ENCODE data around the gene TXNRD2.

TXNRD2 gene

DNA sequence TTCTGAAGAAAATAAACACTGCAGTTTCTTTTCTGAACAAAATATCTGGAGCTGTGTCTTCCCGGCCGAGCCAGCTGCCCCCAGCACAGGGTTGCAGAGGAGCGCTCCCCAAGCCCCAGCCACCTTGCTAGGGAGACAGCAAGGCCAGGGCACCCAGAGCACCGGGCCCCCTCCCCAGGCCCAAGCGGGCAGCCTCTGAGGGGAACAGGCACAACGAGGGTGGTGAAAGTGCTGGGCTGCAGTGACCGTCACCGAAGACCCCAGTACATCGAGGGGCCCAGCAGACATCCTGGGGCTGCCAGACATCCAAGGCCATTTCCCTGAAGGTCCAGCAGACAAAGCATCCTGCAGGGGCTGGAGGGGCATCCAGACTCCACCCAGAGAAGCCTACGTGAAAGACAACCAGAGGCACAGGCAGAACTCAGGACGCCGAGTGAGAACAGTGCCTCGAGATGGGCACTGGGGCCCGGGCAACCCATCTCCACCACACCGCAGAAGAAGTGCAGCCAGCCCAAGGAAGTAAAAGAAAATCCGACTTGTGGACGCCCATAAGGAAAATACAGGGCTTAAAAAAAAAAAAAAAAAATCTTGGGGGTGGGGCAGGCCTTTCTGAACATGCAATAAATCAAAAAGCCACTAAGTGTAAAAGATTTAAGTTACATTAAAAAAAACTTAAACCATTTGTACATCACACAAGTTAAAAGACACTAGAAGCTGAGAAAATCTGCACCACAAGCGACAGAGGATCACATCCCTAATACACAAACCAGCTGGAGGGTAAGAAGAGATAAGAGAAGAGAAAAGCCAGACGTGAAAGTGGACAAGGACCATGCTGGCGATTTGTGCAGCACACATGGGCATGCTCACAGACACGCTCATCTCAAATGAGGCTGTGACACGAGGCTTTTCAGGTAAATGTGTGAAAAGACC is 36.0 kb downstream of the TXNRD2 start:
- DNase-seq (ENCODE audit: low read depth in 2 of 2): no peak

DNA sequence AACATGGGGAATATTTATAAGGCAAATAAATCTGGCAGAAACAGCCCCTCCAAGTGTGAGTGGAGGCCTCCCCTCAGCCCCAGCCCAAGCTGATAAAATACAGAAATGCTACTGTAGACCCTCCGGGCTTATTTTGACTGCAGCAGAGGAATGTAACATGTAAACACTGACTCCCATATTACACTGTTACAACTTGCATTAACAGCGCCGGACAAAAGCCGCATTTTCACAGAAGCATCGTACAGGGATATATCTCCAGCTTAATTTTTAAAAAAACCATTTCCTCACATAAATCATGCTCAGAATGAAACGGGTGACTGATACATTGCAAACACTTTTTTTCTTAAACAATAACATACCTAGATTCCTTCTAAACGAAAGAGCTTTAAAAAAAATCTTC is 36.7 kb downstream of the TXNRD2 start:
- DNase-seq (ENCODE audit: low read depth in 2 of 2): no peak

DNA sequence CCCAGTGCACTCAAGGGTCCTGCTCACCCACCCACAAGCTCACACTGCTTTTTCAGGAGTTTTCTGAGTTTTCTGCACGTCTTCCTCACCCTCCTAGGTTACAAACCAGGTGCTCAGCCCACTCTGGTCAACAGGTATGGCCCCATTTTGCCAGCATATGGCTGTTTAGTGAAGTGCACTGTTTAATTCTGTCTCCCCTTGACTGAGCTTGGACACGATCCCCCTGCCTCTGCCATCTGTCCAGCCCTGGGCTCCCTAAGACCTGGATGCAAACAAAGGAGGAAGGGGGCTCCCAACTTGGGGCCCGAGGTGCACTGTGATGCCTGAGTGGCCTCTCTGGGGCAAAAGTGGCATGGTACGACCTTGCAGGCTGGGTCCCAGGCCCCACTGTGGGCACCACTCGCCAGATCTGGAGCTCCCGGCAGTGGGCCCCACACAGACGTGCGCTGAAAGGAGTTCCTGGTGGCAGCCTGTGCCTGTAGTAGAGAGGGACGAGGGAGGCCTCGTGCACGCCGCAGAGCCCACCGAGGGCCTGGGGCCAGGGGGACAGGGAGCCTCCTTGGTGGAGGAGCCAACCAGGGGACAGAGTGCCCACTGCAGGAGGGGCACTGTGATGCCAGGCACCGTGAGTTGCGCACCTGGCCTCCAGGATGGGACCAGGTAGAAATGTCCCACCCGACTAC is 37.3 kb downstream of the TXNRD2 start:
- DNase-seq (ENCODE audit: low read depth in 2 of 2): no peak

DNA sequence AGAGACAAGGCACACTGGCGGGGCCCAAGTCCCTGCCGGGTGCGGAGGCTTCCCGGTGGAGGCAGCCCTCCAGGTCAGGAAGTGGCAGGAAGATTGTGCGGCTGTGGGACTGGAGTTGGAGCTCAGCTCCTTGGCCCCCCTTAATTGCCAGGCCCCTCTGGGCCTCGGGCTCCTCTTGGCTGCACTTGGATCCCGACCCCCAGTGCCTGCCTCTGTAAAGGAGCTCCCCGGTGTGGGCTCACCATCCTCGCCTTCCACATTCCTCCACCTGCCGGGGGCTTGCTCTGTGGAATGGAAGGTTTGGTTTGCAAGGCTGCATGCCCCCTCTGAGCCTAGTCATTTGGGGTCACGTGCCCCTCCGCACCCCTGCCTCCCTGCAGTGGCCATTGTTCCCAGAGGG is 38.1 kb downstream of the TXNRD2 start:
- DNase-seq (ENCODE audit: low read depth in 2 of 2): no peak

DNA sequence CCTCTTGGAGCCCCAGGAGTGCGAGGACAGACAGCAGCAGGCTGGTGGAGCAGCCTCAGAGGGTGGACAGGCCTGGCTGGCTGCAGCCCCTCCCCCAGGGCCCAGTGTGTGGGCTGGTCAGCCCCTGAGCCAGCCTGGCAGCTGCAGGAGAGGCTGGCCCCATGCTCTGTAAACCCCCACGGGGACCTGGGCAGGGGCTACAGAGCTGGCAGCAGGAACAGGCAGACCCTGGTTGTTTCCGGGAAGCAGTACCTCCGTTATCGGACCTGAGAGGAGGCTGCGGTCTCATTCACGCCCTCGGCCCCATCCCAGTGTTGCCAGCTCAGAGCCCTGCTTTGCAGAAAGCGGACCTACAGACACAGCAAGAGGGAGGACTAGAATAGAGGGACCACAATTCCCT is 38.6 kb downstream of the TXNRD2 start:
- DNase-seq (ENCODE audit: low read depth in 2 of 2): no peak

DNA sequence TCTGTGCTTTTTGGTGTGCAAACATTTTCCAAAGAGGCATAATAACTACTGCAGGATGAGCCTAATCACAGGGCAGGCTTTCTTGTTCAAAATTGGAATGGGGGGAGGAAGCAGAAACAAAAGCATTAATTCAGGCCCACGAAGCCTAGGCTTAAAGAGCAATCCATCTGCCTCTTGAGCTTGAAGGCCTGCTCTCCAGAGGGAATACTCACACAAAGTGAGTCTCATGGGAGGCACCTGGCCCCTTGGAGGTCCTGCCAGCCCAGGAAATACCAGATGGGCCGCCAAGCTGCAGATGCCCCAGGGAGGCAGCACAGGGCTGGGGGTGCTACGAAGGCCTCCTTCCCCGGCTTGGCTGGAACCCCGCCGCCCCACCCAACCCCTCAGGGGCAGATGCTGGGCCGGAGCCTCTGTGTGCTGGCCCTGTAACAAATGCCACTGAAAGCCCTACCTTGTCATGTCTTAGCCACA is 39.3 kb downstream of the TXNRD2 start:
- DNase-seq (ENCODE audit: low read depth in 2 of 2): no peak

DNA sequence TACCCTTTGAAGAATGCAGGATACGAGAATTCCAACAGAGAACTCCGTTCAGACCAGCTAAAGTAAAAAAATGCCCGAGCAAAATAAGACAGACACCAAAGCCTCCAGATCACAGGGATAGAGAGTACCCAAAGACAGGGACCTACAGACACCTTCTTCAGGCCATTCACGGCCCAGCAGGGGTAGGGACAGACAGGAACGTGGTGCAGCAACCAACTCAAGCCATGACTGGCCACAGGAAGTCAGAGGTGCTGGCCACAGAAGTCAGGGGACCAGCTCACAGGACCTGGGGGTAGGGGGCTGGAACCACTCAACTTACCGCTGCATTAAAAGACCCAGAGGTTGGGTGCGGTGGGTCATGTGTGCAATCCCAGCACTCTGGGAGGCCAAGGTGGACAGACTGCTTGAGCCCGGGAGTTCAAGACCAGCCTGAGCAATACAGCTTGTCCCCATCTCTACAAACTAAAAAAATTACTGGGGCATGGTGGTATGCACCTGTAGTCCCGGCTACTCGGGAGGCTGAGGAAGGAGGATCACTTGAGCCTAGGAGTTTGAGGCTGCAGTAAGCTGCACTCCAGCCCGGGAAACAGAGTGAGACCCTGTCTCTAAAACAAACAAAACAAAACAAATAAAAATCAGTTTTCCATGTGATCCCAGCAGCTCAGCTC is 39.9 kb downstream of the TXNRD2 start:
- no peak for DNase-seq (ENCODE audit: low read depth in 2 of 2)

DNA sequence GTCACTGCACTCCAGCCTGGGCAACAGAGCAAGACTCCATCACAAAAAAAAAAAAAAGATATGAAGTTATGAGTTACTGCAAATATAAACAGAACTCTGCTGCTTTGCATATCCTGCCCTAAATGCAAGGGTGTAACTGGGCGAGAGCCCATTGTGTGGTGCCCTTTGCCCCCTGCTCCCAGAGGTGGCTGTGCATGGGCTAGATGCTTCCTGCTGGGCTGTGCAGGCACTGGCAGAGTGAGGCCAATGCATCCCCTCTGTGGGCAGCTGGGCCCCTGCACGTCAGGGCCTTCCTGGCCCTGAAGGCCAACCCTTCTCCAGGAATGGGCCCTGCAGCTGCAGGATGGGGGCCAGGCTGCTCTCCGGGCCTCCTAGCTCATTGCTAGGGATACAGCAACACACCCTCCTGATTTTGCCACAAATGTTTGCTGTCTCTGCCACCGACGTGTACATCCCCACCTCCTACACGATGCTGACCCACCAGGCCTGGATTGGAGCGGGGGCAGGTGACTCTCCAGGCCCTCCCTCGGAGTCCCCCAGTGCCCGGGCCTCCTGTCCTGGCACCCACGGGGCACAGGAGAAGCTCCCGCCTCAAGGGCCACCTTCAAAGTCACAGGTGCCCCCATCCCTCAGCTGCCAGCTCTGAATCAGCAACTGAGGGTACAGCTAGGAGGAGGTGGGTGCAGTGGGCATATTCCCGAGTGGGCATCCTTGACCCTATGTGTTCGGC is 40.7 kb downstream of the TXNRD2 start:
- no peak for DNase-seq (ENCODE audit: low read depth in 2 of 2)

DNA sequence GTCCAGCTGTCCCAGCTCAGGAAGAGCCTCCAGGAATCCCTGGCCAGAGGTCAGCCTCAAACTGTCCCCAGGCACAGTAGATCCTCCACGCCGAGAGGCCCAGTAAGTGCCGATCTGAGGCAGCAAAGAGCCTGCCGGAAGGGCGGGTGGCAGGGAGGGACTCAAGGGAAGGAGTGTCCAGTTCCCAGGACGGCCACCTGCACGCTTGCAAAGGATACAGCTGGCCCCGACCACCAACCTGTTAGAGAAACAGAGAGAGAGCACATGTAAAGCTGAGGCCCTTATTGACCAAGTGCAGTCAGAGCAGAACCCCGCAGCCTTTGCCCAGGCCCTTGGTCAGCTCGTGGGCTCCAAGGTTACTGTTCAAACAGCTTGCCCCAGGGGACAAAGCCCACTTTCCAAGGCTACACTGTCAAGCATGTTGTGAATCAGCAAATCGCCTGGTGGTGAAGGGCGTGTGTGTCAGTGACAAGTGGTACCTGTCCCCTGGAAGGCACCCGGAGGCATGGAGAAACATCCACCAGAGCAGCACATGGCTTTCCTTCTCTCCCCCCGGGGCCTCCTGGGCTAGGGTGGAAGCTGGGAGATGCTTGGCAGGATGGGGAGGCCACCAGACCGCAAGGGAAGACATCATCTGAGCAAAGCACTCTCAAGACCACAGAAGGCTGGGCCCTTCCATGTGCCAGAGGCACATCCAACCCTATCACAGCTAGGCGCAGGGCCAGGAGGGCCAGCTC is 42.6 kb downstream of the TXNRD2 start:
- no peak for DNase-seq (ENCODE audit: low read depth in 2 of 2)

DNA sequence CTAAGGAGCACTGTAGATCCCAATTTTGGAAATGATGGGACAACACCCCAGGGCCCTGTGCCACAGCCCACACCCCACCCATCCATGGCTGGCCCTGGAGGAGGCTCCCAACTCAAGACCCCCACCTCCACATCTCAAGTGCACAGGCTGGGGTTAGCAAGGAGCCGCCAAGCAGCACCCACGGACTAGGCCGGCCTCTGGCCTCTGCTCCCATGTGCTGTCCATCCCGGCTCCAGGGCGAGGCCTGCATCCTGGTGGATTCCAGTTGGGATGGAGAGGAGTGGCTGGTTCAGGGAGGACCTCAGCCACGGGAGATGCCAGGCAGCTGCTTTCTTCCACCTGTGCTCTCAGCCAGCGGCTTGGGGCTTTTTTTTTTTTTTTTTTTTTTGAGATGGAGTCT is 43.5 kb downstream of the TXNRD2 start:
- no peak for DNase-seq (ENCODE audit: low read depth in 2 of 2)

DNA sequence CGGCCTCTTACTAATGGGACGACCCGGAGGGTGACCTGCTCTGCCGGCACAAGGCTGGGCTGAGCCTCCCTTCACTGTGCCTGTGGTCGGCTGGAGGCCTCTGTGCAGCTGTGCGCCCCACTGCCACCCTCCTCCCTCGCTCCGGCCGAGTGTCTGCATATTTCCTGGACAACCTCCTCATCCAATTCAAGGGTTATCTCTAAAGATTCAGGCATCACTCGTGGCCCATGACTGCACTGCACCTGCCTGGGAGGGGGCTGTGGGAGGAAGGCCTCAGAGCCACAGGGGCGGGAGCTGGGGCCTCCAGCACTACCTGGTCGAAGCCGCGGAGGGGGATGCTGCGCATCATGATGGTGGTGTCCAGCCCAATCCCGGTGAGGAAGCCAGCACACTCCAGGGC is 43.9 kb downstream of the TXNRD2 start:
- DNase-seq (ENCODE audit: low read depth in 2 of 2): no peak

DNA sequence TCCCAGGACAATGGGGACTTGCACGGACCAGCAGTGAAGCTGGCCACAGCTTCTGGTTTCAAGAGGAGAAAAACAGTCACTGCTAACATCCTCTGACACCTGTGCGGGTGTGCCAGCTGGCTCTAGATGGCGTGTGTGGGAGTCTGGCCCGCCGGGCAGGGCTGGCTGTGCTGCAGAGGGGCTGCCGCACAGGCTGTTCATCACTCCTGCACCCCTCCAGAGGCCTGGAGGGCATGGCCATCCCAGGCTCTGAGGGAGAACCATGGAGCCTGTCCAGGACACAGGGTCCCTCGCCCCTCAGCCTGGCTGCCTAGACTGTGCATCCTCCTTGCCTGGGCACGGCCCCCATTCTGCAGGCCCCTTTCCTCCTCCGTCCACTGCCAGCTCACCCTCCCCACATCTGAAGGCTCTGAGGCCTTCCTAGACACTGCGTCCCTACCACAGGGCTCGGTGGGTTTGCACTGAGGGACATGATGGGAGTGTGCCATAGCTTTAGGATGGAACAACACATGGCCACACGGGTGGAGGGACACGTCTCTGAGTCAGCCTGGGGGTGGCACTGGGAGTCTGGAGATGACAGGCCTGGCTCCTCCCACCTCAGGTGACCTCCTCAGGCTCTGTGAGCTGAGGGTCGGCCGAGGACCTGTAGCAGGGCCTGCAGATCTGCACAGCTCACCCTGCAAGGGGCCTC is 44.8 kb downstream of the TXNRD2 start:
- DNase-seq (ENCODE audit: low read depth in 2 of 2): no peak

DNA sequence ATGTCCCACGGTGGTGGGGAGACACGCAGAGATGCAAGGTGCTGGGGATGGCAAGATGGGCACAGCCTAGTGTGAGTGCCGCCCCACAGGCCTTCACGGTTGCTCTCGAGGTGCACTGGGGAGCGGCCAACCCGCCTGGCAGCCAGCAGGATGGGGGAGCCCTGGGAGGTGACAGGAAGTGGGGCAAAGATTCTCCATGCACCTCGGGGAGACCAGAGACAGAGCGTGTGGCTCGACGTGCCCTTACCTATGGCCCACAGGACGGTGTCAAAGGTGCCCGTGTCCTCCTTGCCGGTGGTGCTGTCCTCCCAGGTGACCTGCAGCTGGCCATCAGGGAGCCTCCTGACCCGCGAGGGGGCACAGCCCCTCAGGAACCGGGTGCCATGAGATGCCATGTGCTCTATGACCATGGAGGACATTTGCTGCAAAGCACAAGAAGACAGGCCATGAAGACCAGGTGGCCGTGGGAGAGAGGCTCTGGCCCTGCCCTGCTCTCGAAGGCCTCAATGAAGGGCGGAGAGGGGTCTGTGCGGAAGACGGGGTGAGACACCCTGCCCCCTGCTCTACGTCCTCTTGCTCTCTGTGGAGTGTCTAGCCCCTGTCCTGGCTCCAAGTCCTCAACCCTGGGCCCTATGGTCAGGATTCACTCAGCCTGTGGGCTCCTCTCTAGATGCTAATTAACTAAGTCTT is 46.3 kb downstream of the TXNRD2 start:
- no peak for DNase-seq (ENCODE audit: low read depth in 2 of 2)

DNA sequence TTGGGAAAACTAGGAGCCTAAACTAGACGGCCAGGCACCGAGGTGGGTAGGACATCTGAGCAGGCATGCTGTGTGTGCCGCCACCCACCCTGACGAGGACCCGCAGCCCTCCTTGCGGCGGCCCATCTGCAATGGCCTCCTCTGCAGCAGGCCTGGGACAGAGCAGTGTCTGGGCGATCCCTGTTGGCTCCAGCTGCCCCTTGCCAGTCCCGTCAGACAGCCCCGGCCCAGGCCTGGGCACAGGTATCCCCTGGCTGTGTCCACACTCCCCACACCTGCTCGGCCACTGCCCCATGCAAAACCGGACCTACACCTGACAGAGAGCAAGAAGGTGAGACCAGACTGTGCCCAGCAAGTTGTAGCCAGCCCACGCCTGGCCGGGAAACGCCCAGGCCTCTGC is 48.3 kb downstream of the TXNRD2 start:
- DNase-seq (ENCODE audit: low read depth in 2 of 2): no peak

DNA sequence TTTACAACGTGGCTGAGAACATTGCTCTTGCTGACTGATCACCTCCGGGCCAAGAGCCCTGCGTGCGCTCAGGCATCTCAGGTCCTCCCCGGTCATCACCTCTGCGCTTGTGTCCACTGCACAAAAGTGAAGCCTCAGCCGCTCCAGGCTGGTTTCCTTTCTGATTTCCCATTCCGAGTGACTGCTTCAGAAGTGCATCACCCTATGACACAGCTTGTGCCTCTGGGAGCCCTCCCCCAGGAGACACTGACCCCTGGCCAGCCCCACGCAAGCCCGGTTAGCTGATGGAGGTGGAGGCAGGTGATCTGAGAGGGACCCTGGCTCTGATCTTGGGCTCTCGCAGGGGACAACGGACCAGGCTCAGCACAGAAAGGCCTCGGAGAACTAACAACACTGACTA is 48.7 kb downstream of the TXNRD2 start:
- no peak for DNase-seq (ENCODE audit: low read depth in 2 of 2)

DNA sequence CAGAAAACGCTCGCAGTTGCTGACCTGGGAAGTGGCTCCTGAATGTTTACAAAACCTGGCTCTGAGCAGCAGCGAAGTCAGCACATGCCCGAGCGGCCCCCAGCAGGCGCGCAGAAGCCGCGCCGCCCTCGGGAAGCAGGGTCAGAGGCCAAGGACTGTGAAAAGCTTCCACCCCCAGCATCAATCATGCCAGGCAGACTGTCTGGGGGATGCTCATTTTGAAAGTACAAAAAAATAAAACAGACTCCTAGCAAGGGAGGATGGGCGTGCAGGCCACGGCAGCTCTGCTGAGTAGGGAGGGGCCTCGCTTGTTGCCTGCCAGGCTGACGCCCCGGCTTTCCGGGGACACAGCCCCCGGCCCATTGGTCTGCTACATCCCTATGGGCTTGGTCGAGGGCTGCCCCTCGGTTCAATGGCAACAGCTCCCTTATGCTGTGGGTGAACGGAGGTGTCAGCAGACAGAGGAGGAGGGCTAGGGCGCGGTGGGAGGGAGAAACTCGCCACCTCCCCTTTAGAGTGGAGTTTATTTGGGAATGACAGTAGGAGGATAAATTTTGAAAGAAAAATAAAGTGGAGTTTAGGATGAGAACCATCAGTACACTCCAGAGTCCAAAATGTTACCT is 49.2 kb downstream of the TXNRD2 start:
- peak; percentile 47 to 52 for DNase-seq (ENCODE audit: low read depth in 2 of 2)

DNA sequence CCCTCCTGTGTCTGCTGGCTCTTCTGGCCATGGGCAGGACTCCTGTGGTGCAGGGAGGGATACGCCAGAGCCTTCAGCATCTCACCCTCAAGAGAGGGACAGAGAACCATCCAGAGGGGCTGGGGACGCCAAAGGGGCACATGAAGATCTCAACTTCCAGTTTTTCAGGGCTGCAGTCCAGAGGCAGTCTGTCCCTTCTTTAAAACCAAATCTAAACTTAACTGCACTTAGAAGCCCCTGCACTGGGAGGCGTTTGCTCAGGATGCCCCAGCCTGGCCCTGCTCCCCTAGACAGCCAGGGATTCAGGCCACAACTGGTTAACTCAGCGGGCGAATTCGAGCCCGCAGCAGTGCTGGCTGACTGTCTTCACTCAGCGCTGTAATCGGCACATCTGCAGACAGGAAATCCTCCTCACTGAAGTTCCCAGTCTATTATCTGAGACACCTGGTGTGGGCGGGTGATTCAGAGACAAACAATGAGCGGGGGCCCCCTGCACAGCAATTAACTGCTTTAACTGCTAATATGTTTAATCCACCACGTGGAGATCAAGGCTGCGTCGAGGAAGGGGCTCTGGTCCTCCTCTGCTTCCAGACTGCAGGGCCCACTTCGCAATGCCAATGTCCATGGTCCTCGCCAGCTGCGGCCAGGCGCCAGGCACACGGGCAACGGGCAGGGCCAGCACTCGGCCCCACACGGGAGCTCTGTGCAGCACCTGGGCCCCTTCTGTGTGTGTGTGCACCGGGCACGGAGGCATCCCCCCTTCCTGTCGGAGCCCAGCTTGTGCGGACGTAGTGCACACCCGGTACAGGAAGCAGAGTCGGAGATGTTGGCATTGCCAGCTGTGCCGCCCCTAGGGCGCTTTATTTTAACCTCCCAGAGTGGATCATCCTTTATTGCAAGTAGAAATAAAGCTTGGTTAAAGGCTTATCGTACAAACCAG is 50.0 kb downstream of the TXNRD2 start:
- peak; percentile 75 to 77 for DNase-seq (ENCODE audit: low read depth in 2 of 2)

All from stimulated activated CD4-positive, alpha-beta T cell treated with anti-CD3 and anti-CD28 coated beads, Interleukin-12 subunit alpha, Interleukin-12 subunit beta, amount 100 ng/mL, for 24 hours (primary cell).